Esophagus squamous epithelium (tissue), 4 donors: ENCODE measurements around the gene MFSD8.

Source experiments
- CTCF ChIP-seq, 6 experiments: fragments of 450-650 bp in 4 of 6; fragments of 200-600 bp in 2 of 6; sonication (generic) in 2 of 6; IDR thresholded peaks; one replicate each; pipeline ENCODE4 v1.5.1; 2016 to 2019; ENCODE audit warnings: antibody characterized with exemption in 6 of 6, mild to moderate bottlenecking in 4 of 6, moderate library complexity in 4 of 6
- POLR2A ChIP-seq, 4 donors: fragments of 450-650 bp; IDR thresholded peaks; one replicate each; pipeline ENCODE4 v1.6.1; 2017; ENCODE audit warnings: antibody characterized with exemption in 4 of 4, mild to moderate bottlenecking in 4 of 4, moderate library complexity in 3 of 4

- no peak for TF ChIP-seq POLR2A (IDR thresholded peaks at IDR 0.05)
- no peak for TF ChIP-seq CTCF (IDR thresholded peaks at IDR 0.05)
Measured at GRCh38 chr4:127985989-127986388, 21.0 kb upstream of the MFSD8 start.
